HepG2 (cell line): ENCODE data around the gene TCF19. TPM values are rescaled to one million over a fixed set of nuclear protein-coding genes. Genes with fewer than 3 reads are reported as not detected.

Experiments
- AFF4 ChIP-seq: sonication (generic); formaldehyde crosslinking; IDR thresholded peaks from 2 replicates; pipeline ENCODE4 v1.4.0; 2020; ENCODE audit warnings: missing genetic modification reagents
- BRF2 ChIP-seq: sonication (generic); formaldehyde crosslinking; IDR thresholded peaks from 2 replicates; pipeline ENCODE4 v1.8.1; 2022; ENCODE audit warnings: mild to moderate bottlenecking, missing genetic modification reagents
- CENPBD1 ChIP-seq: sonication (generic); formaldehyde crosslinking; IDR thresholded peaks from 2 replicates; pipeline ENCODE4 v1.8.0; 2022; ENCODE audit warnings: missing genetic modification reagents, low read depth, mild to moderate bottlenecking, borderline replicate concordance
- GATAD1 ChIP-seq: IDR thresholded peaks from 2 replicates; pipeline ENCODE4 v1.6.1; 2016; ENCODE audit warnings: missing genetic modification reagents, missing compliant biosample characterization
- HNRNPL ChIP-seq: fragments of 200-400 bp; formaldehyde crosslinking; IDR thresholded peaks from 2 replicates; pipeline ENCODE4 v1.6.1; 2017; ENCODE audit warnings: mild to moderate bottlenecking, low read depth, low read length
- IRF9 ChIP-seq: sonication (generic); formaldehyde crosslinking; IDR thresholded peaks from 2 replicates; pipeline ENCODE4 v1.8.0; 2022; ENCODE audit warnings: missing genetic modification reagents, mild to moderate bottlenecking, borderline replicate concordance
- KDM5B ChIP-seq: sonication (generic); formaldehyde crosslinking; IDR thresholded peaks from 2 replicates; pipeline ENCODE4 v1.4.0; 2020; ENCODE audit warnings: missing genetic modification reagents, mild to moderate bottlenecking, borderline replicate concordance
- MYC ChIP-seq: sonication (generic); formaldehyde crosslinking; IDR thresholded peaks from 2 replicates; pipeline ENCODE4 v1.9.0; 2021; ENCODE audit warnings: missing genetic modification reagents, borderline replicate concordance
- RBM22 ChIP-seq: fragments of 200-400 bp; formaldehyde crosslinking; optimal IDR thresholded peaks from 2 replicates; pipeline ENCODE3; 2017; ENCODE audit warnings: mild to moderate bottlenecking, low read length, moderate library complexity
- TBL1XR1 ChIP-seq: fragments of 150-350 bp; IDR thresholded peaks from 2 replicates; pipeline ENCODE4 v1.6.1; 2014; ENCODE audit warnings: borderline replicate concordance, low read length; ENCODE audit not compliant: partially characterized antibody
- ZBTB34 ChIP-seq: sonication (generic); formaldehyde crosslinking; IDR thresholded peaks from 2 replicates; pipeline ENCODE4 v1.8.0; 2022; ENCODE audit warnings: mild to moderate bottlenecking, missing genetic modification reagents
- ZNF589 ChIP-seq: sonication (generic); formaldehyde crosslinking; conservative IDR thresholded peaks from 2 replicates; pipeline ENCODE4 v1.8.0; 2022; ENCODE audit warnings: mild to moderate bottlenecking, moderate library complexity, missing genetic modification reagents
- ZNF788 ChIP-seq: sonication (generic); formaldehyde crosslinking; IDR thresholded peaks from 2 replicates; pipeline ENCODE4 v1.5.0; 2020; ENCODE audit warnings: mild to moderate bottlenecking, missing genetic modification reagents, borderline replicate concordance
- ZNF891 ChIP-seq: sonication (generic); formaldehyde crosslinking; IDR thresholded peaks from 2 replicates; pipeline ENCODE4 v1.5.0; 2020; ENCODE audit warnings: mild to moderate bottlenecking, missing genetic modification reagents
- polyA plus RNA-seq, 8 experiments: library from polyadenylated mRNA; depleted of rRNA in 3 of 8; stranded (reverse) in 7 of 8; unstranded in 1 of 8; fragments of >200 nt; fragmentation: Illumina TruSeq in 4 of 8; extraction: Trizol in 4 of 8; gene quantifications; 2 replicates each; pipeline versions ENCODE4 v1.2.1 to v1.2.3, GENCODE V29; 2011 to 2016; ENCODE audit warnings: low read depth in 4 of 8, missing spikeins in 1 of 8, mixed read lengths in 1 of 8; ENCODE audit not compliant: insufficient read depth in 1 of 8
- total RNA-seq, 5 experiments: library from RNA; depleted of rRNA; stranded (reverse); fragments of >200 nt; fragmentation: Illumina TruSeq; extraction: Trizol; gene quantifications; 2 replicates each; pipeline ENCODE4 v1.2.3, GENCODE V29; 2016; ENCODE audit warnings: low read depth in 1 of 5
- TF ChIP-seq, protein P1 (sequence below): IDR thresholded peaks from 2 replicates; pipeline ENCODE4 v1.4.0; 2020; ENCODE audit warnings: mild to moderate bottlenecking, missing genetic modification reagents

TCF19 gene
- total and polyA plus RNA-seq, 2 of the 13 experiments (the other 11 are each of a cell fraction or from before 2014, with no cell fraction given): 4.9 to 22.2 TPM

DNA sequence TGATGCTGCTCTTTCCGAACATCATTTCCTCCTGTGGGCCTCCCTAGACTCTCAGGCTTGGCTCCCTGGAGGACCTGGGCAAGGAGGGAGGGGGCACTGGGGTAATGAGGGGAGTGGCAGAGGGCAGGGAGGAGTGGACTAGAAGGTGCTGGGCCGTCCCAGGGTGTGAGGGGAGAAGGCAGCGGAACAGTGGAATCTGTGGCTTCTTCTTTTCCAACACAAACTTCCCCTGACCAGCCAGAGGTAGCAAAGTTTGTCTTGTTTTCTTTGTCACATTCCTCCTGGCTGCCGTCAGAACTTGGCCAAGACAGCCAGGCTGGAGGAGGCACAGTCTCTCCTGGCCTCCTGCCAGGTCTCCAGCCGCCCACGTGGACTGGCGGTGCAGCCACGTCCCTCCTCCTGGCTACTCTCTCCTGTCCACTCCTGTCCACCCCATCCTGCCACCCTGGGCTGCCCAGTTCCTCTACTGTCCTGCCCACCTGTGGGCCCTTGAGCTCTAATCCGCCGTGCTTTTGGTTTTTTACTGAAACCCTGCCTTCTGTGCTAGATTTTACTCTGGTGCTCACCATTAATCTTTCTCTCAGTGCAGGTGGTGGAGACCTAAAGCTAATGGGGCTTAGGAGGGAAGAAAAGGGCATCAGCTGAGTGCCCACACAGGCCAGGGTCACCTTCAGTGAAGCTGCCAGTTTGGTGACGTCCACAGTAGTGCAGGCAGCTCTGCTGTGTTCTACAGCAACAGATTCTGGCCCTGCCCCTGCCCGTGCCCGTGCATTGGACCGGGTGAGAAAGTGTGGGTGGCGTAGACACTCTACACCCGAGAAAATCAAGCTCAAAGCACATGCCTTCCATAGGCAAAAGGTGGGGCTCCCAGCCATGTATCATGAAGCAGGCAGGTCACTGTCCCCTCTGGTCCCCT lies 35.3 kb upstream of the TCF19 start (continued):
- TF ChIP-seq ZBTB34 (CRISPR knock-in tag): no peak
- TF ChIP-seq HNRNPL: 0 out of 2 replicates have a peak, but pooled peaks have one; percentile 11
- peak; percentile 42; the same call in 1 of the 2 replicates for TF ChIP-seq MYC (CRISPR knock-in tag)
- TF ChIP-seq, protein P1, sequence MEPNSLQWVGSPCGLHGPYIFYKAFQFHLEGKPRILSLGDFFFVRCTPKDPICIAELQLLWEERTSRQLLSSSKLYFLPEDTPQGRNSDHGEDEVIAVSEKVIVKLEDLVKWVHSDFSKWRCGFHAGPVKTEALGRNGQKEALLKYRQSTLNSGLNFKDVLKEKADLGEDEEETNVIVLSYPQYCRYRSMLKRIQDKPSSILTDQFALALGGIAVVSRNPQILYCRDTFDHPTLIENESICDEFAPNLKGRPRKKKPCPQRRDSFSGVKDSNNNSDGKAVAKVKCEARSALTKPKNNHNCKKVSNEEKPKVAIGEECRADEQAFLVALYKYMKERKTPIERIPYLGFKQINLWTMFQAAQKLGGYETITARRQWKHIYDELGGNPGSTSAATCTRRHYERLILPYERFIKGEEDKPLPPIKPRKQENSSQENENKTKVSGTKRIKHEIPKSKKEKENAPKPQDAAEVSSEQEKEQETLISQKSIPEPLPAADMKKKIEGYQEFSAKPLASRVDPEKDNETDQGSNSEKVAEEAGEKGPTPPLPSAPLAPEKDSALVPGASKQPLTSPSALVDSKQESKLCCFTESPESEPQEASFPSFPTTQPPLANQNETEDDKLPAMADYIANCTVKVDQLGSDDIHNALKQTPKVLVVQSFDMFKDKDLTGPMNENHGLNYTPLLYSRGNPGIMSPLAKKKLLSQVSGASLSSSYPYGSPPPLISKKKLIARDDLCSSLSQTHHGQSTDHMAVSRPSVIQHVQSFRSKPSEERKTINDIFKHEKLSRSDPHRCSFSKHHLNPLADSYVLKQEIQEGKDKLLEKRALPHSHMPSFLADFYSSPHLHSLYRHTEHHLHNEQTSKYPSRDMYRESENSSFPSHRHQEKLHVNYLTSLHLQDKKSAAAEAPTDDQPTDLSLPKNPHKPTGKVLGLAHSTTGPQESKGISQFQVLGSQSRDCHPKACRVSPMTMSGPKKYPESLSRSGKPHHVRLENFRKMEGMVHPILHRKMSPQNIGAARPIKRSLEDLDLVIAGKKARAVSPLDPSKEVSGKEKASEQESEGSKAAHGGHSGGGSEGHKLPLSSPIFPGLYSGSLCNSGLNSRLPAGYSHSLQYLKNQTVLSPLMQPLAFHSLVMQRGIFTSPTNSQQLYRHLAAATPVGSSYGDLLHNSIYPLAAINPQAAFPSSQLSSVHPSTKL (CRISPR knock-in tag): 0 out of 2 replicates have a peak, but pooled peaks have one; percentile 22
- no peak for TF ChIP-seq CENPBD1
- no peak for TF ChIP-seq KDM5B (CRISPR knock-in tag)
- peak; percentile 22 for TF ChIP-seq ZNF891 (CRISPR knock-in tag)
- no peak for TF ChIP-seq BRF2 (CRISPR knock-in tag)
- no peak for TF ChIP-seq GATAD1
- TF ChIP-seq RBM22: no peak
- no peak for TF ChIP-seq ZNF589
- 0 out of 2 replicates have a peak, but pooled peaks have one; percentile 40 for TF ChIP-seq ZNF788 (CRISPR knock-in tag)
- TF ChIP-seq AFF4 (CRISPR knock-in tag): no peak
- no peak for TF ChIP-seq TBL1XR1
- TF ChIP-seq IRF9 (CRISPR knock-in tag): no peak
